OCI-LY3 (cell line): ENCODE measurements around the gene RPS14.

ENCODE experiments used
- H2AFZ ChIP-seq: fragments of 200-600, 300-600 bp; shearing (Covaris generic); 2 replicates; pipeline ENCODE4 v1.6.0; 2014; ENCODE audit warnings: antibody characterized with exemption, low read depth, low read length
- H3K27ac ChIP-seq: fragments of 200-600, 300-600 bp; sonication (generic); 2 replicates; pipeline ENCODE4 v1.5.1; 2014; ENCODE audit warnings: mild to moderate bottlenecking, low read length, moderate library complexity, mixed read lengths
- H3K27me3 ChIP-seq: fragments of 200-600, 300-600 bp; sonication (generic); 2 replicates; pipeline ENCODE4 v1.6.1; 2014; ENCODE audit warnings: low read depth, low read length, mixed read lengths
- H3K36me3 ChIP-seq: fragments of 200-600, 300-600 bp; sonication (generic); replicated peaks from 2 replicates; pipeline ENCODE3; 2014; ENCODE audit warnings: low read depth, low read length, mixed read lengths
- H3K4me1 ChIP-seq: fragments of 300-600, 200-600 bp; sonication (generic); 2 replicates; pipeline ENCODE4 v1.6.1; 2014; ENCODE audit warnings: low read length, mixed read lengths
- H3K4me2 ChIP-seq: fragments of 200-600, 300-600 bp; sonication (generic); 2 replicates; pipeline ENCODE4 v1.6.1; 2014; ENCODE audit warnings: low read length, mixed read lengths
- H3K4me3 ChIP-seq: fragments of 300-600, 200-600 bp; sonication (generic); 2 replicates; pipeline ENCODE4 v1.5.1; 2014; ENCODE audit warnings: antibody characterized with exemption, mild to moderate bottlenecking, low read length, moderate library complexity
- H3K79me2 ChIP-seq: fragments of 300-600, 200-600 bp; shearing (Covaris generic); 2 replicates; pipeline ENCODE4 v1.6.1; 2014; ENCODE audit warnings: mild to moderate bottlenecking, low read length, mixed read lengths
- H3K9ac ChIP-seq: fragments of 300-600, 200-600 bp; shearing (Covaris generic); 2 replicates; pipeline ENCODE4 v1.6.0; 2014; ENCODE audit warnings: mild to moderate bottlenecking, low read length, moderate library complexity
- H3K9me3 ChIP-seq: fragments of 200-600, 300-600 bp; shearing (Covaris generic); 2 replicates; pipeline ENCODE4 v1.6.1; 2014; ENCODE audit warnings: low read length, mixed read lengths; ENCODE audit not compliant: insufficient read depth
- H4K20me1 ChIP-seq: fragments of 200-600, 300-600 bp; sonication (generic); 2 replicates; pipeline ENCODE4 v1.6.1; 2016; ENCODE audit warnings: low read length, mixed read lengths; ENCODE audit not compliant: insufficient read depth
- CTCF ChIP-seq: fragments of 200-600, 300-600 bp; sonication (generic); IDR thresholded peaks from 2 replicates; pipeline ENCODE4 v1.5.1; 2014; ENCODE audit warnings: antibody characterized with exemption, low read length, low read depth
- EZH2phosphoT487 ChIP-seq: fragments of 200-600 bp; shearing (Covaris generic); IDR thresholded peaks from 2 replicates; pipeline ENCODE4 v1.6.1; 2018; ENCODE audit warnings: antibody characterized with exemption, mixed run types, low read depth

The RPS14 gene

DNA sequence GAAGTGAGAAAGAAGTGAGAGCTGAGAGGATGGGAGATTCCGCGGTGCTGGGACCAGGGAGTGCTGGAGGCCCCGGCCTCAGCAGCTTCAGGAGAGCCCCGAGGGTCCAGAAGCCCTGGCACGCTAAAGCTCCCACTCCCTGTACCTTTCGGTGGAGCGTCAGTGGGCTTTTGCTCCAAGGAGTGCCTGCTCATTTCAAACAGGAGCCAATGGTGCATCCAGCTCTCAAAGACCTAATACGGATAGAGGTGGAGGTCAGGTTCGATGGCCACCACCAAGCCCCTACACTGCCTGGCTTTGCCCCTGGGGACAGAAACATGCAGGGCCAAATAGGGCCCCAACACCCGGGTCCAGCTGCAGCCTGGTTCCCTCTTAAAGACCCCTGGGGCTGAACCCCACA lies 45.0 kb downstream of the RPS14 start:
- H3K9ac ChIP-seq: no peak overlapping the region
- peaks cover 44% of the 10 kb centered on the region for H3K79me2 ChIP-seq
- peaks cover 96% of the 10 kb centered on the region for H4K20me1 ChIP-seq
- no peak overlapping the region for H3K4me3 ChIP-seq
- no peak overlapping the region for H2AFZ ChIP-seq
- H3K4me2 ChIP-seq: no peak overlapping the region
- no peak for TF ChIP-seq EZH2phosphoT487
- no peak for TF ChIP-seq CTCF
- no peak overlapping the region for H3K27ac ChIP-seq
- no peaks in the 10 kb centered on the region for H3K9me3 ChIP-seq
- no peaks in the 10 kb centered on the region for H3K27me3 ChIP-seq
- H3K36me3 ChIP-seq: peaks cover 76% of the 10 kb centered on the region
- H3K4me1 ChIP-seq: peaks cover 22% of the 10 kb centered on the region

DNA sequence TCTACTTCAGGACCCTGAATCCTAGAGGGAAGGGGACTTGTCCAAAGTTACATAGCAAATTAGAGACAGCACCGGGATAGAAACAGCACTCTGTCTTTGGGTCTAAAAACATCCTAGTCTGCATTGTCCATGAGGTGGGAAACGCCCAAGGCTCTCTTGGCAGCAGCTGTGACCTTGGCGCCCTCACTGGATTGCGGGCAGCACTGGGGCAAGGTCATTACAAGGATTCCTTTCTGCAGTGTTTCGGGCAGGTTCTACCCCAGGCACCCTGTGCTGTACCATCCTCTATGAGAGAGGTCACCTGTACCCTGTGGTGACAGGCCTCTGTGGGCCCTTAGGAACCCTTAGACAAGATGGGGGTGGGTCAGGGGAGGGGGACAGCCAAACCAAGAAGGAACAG lies 45.4 kb downstream of the RPS14 start:
- H3K36me3 ChIP-seq: peaks cover 76% of the 10 kb centered on the region
- H3K27me3 ChIP-seq: no peaks in the 10 kb centered on the region
- H3K4me2 ChIP-seq: no peak overlapping the region
- H3K27ac ChIP-seq: no peak overlapping the region
- no peak overlapping the region for H3K9ac ChIP-seq
- H3K4me1 ChIP-seq: peaks cover 22% of the 10 kb centered on the region
- H4K20me1 ChIP-seq: peaks cover 95% of the 10 kb centered on the region
- no peak for TF ChIP-seq CTCF
- TF ChIP-seq EZH2phosphoT487: no peak
- no peaks in the 10 kb centered on the region for H3K9me3 ChIP-seq
- H3K79me2 ChIP-seq: peaks cover 40% of the 10 kb centered on the region
- no peak overlapping the region for H2AFZ ChIP-seq
- H3K4me3 ChIP-seq: no peak overlapping the region

DNA sequence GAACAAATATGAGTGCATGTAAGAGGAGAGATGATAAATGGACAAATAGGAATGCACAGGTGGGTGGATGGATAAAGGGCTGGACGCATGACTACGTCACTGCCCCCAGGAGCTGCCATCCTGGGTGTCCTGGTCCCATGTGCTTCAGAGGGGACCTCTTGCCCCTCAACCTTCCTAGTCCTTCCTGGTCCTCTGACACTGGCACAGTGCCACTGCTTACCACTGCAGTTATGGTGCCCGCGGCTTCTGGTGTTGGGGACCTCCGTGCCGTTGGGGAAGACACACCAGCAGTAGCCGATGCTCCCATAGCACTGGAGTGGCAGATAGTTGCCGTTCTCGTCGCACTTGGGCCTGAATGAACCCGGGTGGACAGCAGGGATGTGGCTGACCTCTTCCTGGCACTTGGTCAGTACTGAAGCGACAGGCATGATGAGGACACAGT lies 46.6 kb downstream of the RPS14 start:
- Histone ChIP-seq H3K27me3 (no peaks in the 10 kb centered on the region), H3K9ac (no peak overlapping the region), H3K4me3 (no peak overlapping the region), H3K4me2 (no peak overlapping the region), H3K4me1 (peaks cover 11% of the 10 kb centered on the region), H3K9me3 (no peaks in the 10 kb centered on the region), H3K36me3 (peaks cover 67% of the 10 kb centered on the region), H3K27ac (no peak overlapping the region; the same call in 1 of the 2 replicates), H4K20me1 (peaks cover 88% of the 10 kb centered on the region), H2AFZ (no peak overlapping the region), H3K79me2 (peaks cover 28% of the 10 kb centered on the region)
- TF ChIP-seq EZH2phosphoT487 (no peak), CTCF (no peak)

DNA sequence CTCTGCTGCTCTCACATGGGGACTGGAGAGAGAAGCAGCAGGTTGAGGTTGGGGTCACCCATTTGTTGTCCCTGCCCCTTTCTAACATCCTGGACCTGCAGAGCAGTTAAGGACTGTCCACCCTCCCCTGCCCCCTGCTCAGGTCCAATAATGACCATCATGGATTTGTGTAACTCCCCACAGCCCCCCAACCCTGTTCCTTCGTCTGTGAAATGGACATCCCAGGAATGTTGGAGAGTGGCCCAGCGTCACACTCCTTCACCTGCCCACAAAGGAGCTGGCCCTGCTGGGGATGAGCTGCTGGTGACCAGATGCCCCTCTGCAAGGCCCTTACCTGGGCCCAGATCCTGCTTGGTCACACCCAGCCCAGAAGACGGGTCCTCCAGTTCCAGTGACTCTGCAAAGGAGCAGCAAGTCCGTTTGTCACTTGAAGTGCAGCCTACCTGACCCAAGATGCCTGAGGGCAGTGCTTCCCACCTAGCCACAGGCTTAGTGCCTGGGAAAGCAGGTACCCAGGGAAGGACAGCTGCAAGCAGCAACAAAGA lies 47.2 kb downstream of the RPS14 start:
- H3K27ac ChIP-seq: peak overlapping the region; percentile 11; the same call in 1 of the 2 replicates
- peaks cover 63% of the 10 kb centered on the region for H3K36me3 ChIP-seq
- H3K4me2 ChIP-seq: no peak overlapping the region
- no peaks in the 10 kb centered on the region for H3K9me3 ChIP-seq
- peaks cover 82% of the 10 kb centered on the region for H4K20me1 ChIP-seq
- peaks cover 7% of the 10 kb centered on the region for H3K4me1 ChIP-seq
- TF ChIP-seq EZH2phosphoT487: no peak
- no peak for TF ChIP-seq CTCF
- H3K4me3 ChIP-seq: no peak overlapping the region
- no peak overlapping the region for H2AFZ ChIP-seq
- no peak overlapping the region for H3K9ac ChIP-seq
- peaks cover 22% of the 10 kb centered on the region for H3K79me2 ChIP-seq
- no peaks in the 10 kb centered on the region for H3K27me3 ChIP-seq
